Measurements from ENCODE around the gene APOE. TPM values are rescaled to one million over a fixed set of nuclear protein-coding genes. Genes with fewer than 3 reads are reported as not detected.

APOE gene
- total and polyA plus RNA-seq, 2 of the 13 experiments (the other 11 are each of a cell fraction or from before 2014, with no cell fraction given): 1,328 to 1,470 TPM

- TF ChIP-seq MAZ (IDR thresholded peaks at IDR 0.05; ENCODE audit: borderline replicate concordance, low read depth, low read length): peak; percentile 69; the same call in 1 of the 2 replicates
- TF ChIP-seq MAZ (CRISPR knock-in tag; IDR thresholded peaks at IDR 0.05; ENCODE audit: low read depth): peak; percentile 85
- no peak for TF ChIP-seq SNAPC4 (CRISPR knock-in tag; IDR thresholded peaks at IDR 0.05)
- no peak for TF ChIP-seq KLF15 (CRISPR knock-in tag; IDR thresholded peaks at IDR 0.05; ENCODE audit: borderline replicate concordance)
- no peak for TF ChIP-seq ZC3H13 (CRISPR knock-in tag; IDR thresholded peaks at IDR 0.05)
- TF ChIP-seq RBM39 (IDR thresholded peaks at IDR 0.05; ENCODE audit: low read depth, low read length, poor library complexity, severe bottlenecking): peak; percentile 79
- TF ChIP-seq ZNF879 (CRISPR knock-in tag; IDR thresholded peaks at IDR 0.05): no peak
- TF ChIP-seq HNRNPK (IDR thresholded peaks at IDR 0.05; ENCODE audit: low read depth, low read length, poor library complexity, severe bottlenecking): peak; percentile 7
- TF ChIP-seq ATAD3A (CRISPR knock-in tag; IDR thresholded peaks at IDR 0.05): no peak
- TF ChIP-seq, protein P1, sequence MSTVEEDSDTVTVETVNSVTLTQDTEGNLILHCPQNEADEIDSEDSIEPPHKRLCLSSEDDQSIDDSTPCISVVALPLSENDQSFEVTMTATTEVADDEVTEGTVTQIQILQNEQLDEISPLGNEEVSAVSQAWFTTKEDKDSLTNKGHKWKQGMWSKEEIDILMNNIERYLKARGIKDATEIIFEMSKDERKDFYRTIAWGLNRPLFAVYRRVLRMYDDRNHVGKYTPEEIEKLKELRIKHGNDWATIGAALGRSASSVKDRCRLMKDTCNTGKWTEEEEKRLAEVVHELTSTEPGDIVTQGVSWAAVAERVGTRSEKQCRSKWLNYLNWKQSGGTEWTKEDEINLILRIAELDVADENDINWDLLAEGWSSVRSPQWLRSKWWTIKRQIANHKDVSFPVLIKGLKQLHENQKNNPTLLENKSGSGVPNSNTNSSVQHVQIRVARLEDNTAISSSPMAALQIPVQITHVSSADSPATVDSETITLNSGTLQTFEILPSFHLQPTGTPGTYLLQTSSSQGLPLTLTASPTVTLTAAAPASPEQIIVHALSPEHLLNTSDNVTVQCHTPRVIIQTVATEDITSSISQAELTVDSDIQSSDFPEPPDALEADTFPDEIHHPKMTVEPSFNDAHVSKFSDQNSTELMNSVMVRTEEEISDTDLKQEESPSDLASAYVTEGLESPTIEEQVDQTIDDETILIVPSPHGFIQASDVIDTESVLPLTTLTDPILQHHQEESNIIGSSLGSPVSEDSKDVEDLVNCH (CRISPR knock-in tag; IDR thresholded peaks at IDR 0.05): no peak
- TF ChIP-seq, protein P2, sequence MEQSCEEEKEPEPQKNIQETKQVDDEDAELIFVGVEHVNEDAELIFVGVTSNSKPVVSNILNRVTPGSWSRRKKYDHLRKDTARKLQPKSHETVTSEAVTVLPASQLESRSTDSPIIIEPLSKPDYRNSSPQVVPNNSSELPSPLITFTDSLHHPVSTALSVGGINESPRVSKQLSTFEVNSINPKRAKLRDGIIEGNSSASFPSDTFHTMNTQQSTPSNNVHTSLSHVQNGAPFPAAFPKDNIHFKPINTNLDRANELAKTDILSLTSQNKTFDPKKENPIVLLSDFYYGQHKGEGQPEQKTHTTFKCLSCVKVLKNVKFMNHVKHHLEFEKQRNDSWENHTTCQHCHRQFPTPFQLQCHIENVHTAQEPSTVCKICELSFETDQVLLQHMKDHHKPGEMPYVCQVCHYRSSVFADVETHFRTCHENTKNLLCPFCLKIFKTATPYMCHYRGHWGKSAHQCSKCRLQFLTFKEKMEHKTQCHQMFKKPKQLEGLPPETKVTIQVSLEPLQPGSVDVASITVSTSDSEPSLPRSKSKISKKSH (CRISPR knock-in tag; IDR thresholded peaks at IDR 0.05; ENCODE audit: borderline replicate concordance): no peak
- TF ChIP-seq ZNF225 (CRISPR knock-in tag; IDR thresholded peaks at IDR 0.05): no peak
- TF ChIP-seq IRF1 (CRISPR knock-in tag; IDR thresholded peaks at IDR 0.05; ENCODE audit: low read depth): no peak
- TF ChIP-seq TBX3 (IDR thresholded peaks at IDR 0.05; ENCODE audit: borderline replicate concordance): peak; percentile 81; the same call in 1 of the 2 replicates
- TF ChIP-seq FOXP4 (CRISPR knock-in tag; IDR thresholded peaks at IDR 0.05): peak; percentile 99
- TF ChIP-seq NRL (CRISPR knock-in tag; IDR thresholded peaks at IDR 0.05; ENCODE audit: borderline replicate concordance): peak; percentile 46; the same call in 1 of the 2 replicates
These were observed 18.7 kb downstream of the APOE start (continued) for GRCh38 chr19:44924243-44924725.

All from HepG2 (cell line).